GM15510 (cell line): ENCODE measurements around the gene NAP1L4.

ENCODE experiments used
- POLR2A ChIP-seq: IDR thresholded peaks from 3 replicates; pipeline ENCODE4 v1.6.1; 2011; ENCODE audit warnings: borderline replicate concordance; ENCODE audit not compliant: insufficient read length; ENCODE audit errors: extremely low read depth

The NAP1L4 gene

GRCh38 chr11:3014057-3014938, 22.2 kb upstream of the NAP1L4 start:
- TF ChIP-seq POLR2A, result no peak

GRCh38 chr11:3011891-3012885, 20.1 kb upstream of the NAP1L4 start:
- no peak for TF ChIP-seq POLR2A

GRCh38 chr11:3010521-3011275, 18.6 kb upstream of the NAP1L4 start:
- peak; percentile 11 for TF ChIP-seq POLR2A

- no peak for TF ChIP-seq POLR2A
Observed at GRCh38 chr11:3010004-3010403, 17.9 kb upstream of the NAP1L4 start.

GRCh38 chr11:3009481-3009880, 17.4 kb upstream of the NAP1L4 start:
- TF ChIP-seq POLR2A, result no peak

- no peak for TF ChIP-seq POLR2A
Observed at GRCh38 chr11:3008746-3009336, 16.7 kb upstream of the NAP1L4 start.

GRCh38 chr11:3007404-3008010, 15.4 kb upstream of the NAP1L4 start:
- no peak for TF ChIP-seq POLR2A

GRCh38 chr11:3006505-3007260, 14.6 kb upstream of the NAP1L4 start:
- TF ChIP-seq POLR2A, result no peak

- TF ChIP-seq POLR2A, result no peak
Observed at GRCh38 chr11:3004481-3004880, 12.4 kb upstream of the NAP1L4 start.

GRCh38 chr11:3003396-3004231, 11.5 kb upstream of the NAP1L4 start:
- no peak for TF ChIP-seq POLR2A

- no peak for TF ChIP-seq POLR2A
Observed at GRCh38 chr11:3002871-3003270, 10.7 kb upstream of the NAP1L4 start.

GRCh38 chr11:3002351-3002861, 10.3 kb upstream of the NAP1L4 start:
- TF ChIP-seq POLR2A, result no peak

- no peak for TF ChIP-seq POLR2A
Observed at GRCh38 chr11:3001496-3001895, 9.4 kb upstream of the NAP1L4 start.
